Endothelial cell of umbilical vein (primary cell): ENCODE data around the gene HIGD2B. TPM values are rescaled to one million over a fixed set of nuclear protein-coding genes. Genes with fewer than 3 reads are reported as not detected.
"Not testable (repeated sequence)": the region's sequence is repeated elsewhere in the genome, so short reads cannot be mapped to it uniquely, and the experiment has no call there.

Experiments
- BruUV-seq: library from RNA; stranded (reverse); fragments of 400-500 nt; replicated peaks from 2 replicates; lab custom pipeline; 2021; lab: Mats Ljungman, UMichigan
- CTCF ChIA-PET: fragments of 300-600, 350-600 bp; sonication (Branson Sonifier 250); formaldehyde crosslinking; loops from one replicate; lab custom pipeline; 2021; ENCODE audit warnings: antibody characterized with exemption, inconsistent platforms; lab: Charles Lee
- POLR2A ChIA-PET: fragments of 300-600, 350-600 bp; sonication (Branson Sonifier 250); formaldehyde crosslinking; loops from one replicate; lab custom pipeline; 2021; ENCODE audit warnings: antibody characterized with exemption, inconsistent platforms; lab: Charles Lee
- DNase-seq: peaks from one replicate; pipeline ENCODE4 v3.0.0-alpha.2; 2011; ENCODE audit warnings: low read depth, low spot score
- FAIRE-seq: peaks from 2 replicates; lab custom pipeline; 2011; peaks lifted over from hg19 to GRCh38; lab: Jason Lieb, UNC
- H2AFZ ChIP-seq: 2 replicates; pipeline ENCODE4 v1.6.0; 2012; ENCODE audit warnings: low read depth, low read length, control low read depth, inconsistent platforms
- H3K27ac ChIP-seq: 2 replicates; pipeline ENCODE4 v1.5.1; 2011; ENCODE audit warnings: low read depth, mild to moderate bottlenecking, control low read depth, low read length, moderate library complexity; ENCODE audit not compliant: insufficient read depth
- H3K27me3 ChIP-seq, 2 experiments: 2 replicates each; pipeline versions ENCODE4 v1.6.0 to v1.6.1; 2011; ENCODE audit warnings: low read length in 2 of 2, mixed read lengths in 1 of 2; ENCODE audit not compliant: control insufficient read depth in 2 of 2, insufficient read depth in 2 of 2
- H3K36me3 ChIP-seq, 2 experiments: 2 replicates in 1 of 2; 3 replicates in 1 of 2; pipeline ENCODE4 v1.5.1; 2011; ENCODE audit warnings: low read length in 2 of 2, mild to moderate bottlenecking in 1 of 2, moderate library complexity in 1 of 2; ENCODE audit not compliant: control insufficient read depth in 2 of 2, insufficient read depth in 2 of 2; ENCODE audit errors: extremely low read depth in 1 of 2
- H3K4me1 ChIP-seq: 3 replicates; pipeline ENCODE4 v1.5.1; 2011; ENCODE audit warnings: mild to moderate bottlenecking, low read length; ENCODE audit not compliant: control insufficient read depth, insufficient read depth; ENCODE audit errors: extremely low read depth
- H3K4me2 ChIP-seq: 2 replicates; pipeline ENCODE4 v1.6.1; 2011; ENCODE audit warnings: low read length, control low read depth, mixed read lengths; ENCODE audit not compliant: insufficient read depth
- H3K4me3 ChIP-seq, 3 experiments: fragments of 200-600 bp in 1 of 3; sonication (generic), shearing (Covaris generic) in 1 of 3; replicated peaks in 1 of 3; 2 replicates each; pipeline ENCODE4 v1.5.1; 2011 to 2016; ENCODE audit warnings: control low read depth in 3 of 3, low read length in 3 of 3, mild to moderate bottlenecking in 2 of 3, inconsistent platforms in 1 of 3, low read depth in 1 of 3, moderate library complexity in 1 of 3; ENCODE audit not compliant: insufficient read depth in 1 of 3
- H3K79me2 ChIP-seq: 2 replicates; pipeline ENCODE4 v1.6.0; 2012; ENCODE audit warnings: low read length, inconsistent platforms; ENCODE audit not compliant: control insufficient read depth, insufficient read depth
- H3K9ac ChIP-seq: replicated peaks from 2 replicates; pipeline ENCODE3; 2011; ENCODE audit warnings: low read length, control low read depth; ENCODE audit not compliant: insufficient read depth; ENCODE audit errors: extremely low read depth
- H3K9me1 ChIP-seq: replicated peaks from 3 replicates; pipeline ENCODE4 v1.6.0; 2011; ENCODE audit warnings: mild to moderate bottlenecking, low read length; ENCODE audit not compliant: control insufficient read depth, insufficient read depth; ENCODE audit errors: extremely low read depth
- H3K9me3 ChIP-seq: replicated peaks from 2 replicates; pipeline ENCODE4 v1.5.1; 2012; ENCODE audit warnings: low read length, inconsistent platforms; ENCODE audit not compliant: control insufficient read depth, insufficient read depth
- H4K20me1 ChIP-seq: replicated peaks from 2 replicates; pipeline ENCODE3; 2011; ENCODE audit warnings: mild to moderate bottlenecking, low read length; ENCODE audit not compliant: control insufficient read depth, insufficient read depth; ENCODE audit errors: extremely low read depth
- CTCF ChIP-seq, 2 donors: IDR thresholded peaks; 1 replicate in 1 of 2; 2 replicates in 1 of 2; pipeline ENCODE4 v1.5.1; 2011; ENCODE audit warnings: low read length in 2 of 2, mild to moderate bottlenecking in 2 of 2, moderate library complexity in 2 of 2, control low read depth in 1 of 2, inconsistent platforms in 1 of 2, low read depth in 1 of 2; ENCODE audit not compliant: insufficient read depth in 1 of 2; ENCODE audit errors: extremely low read depth in 1 of 2
- dilution Hi-C: fragments of 300-500 bp; cut with MboI; formaldehyde crosslinking; loops from one replicate; pipeline ENCODE4 v1.15.0; 2019; ENCODE audit warnings: low sequenced_read_pairs; ENCODE audit not compliant: extremely low pct_ligation_motif_present
- intact Hi-C: fragments of 100-400 bp; cut with micrococcal nuclease; formaldehyde crosslinking; loops from one replicate; pipeline ENCODE4 v1.10.0; 2022
- polyA plus RNA-seq, 4 experiments: library from polyadenylated mRNA; depleted of rRNA in 3 of 4; stranded (reverse) in 3 of 4; unstranded in 1 of 4; fragments of >200 nt; gene quantifications; 2 replicates each; pipeline versions ENCODE4 v1.2.1 to v1.2.3, GENCODE V29; 2011 to 2012; ENCODE audit warnings: missing spikeins in 1 of 4
- total RNA-seq: library from RNA; stranded (reverse); gene quantifications from 2 replicates; pipeline ENCODE4 v1.2.3, GENCODE V29; 2021

Gene HIGD2B
- total and polyA plus RNA-seq, 2 donors (not counting 3 experiments of a cell fraction or from before 2014, with no cell fraction given), result not detected

DNA sequence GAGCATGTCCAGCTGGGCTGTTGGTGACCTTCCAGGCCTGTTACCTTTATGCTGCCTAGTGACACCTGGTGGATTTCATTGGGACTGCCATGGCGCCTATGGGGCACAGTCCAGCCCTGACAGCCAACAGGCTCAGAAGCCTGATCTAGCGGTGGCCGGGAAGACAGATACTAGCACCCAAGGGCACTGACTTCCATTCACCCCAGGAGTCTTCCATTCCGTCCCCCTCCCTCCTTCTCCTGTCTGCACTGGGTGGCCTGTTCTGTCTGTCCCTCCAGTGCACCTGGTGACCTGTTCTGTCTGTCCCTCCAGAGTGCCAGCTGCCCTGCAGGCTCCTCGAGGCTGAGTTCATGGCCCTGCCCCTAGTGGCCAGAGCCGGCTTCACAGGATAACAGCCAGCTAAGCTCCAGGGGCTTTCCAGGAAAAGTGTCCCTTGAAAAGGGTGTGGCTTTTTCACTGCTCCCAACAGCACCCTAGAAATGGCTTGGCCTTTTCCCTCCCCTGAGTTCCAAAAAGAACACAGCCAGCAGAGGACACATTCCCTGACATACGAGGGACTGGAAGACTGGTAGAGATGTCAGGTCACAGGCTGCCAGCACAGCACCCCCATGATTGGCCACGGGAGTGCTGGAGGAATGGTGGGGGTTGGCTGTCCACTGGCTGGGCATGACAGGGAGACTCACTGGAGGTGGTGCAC, 15.2 kb downstream of the HIGD2B start:
- Histone ChIP-seq H3K4me2 (peak overlapping the region; percentile 52), H3K27me3 (peaks cover 2 to 14% of the 10 kb centered on the region in 2 experiments), H2AFZ (peak overlapping the region; percentile 94)
- H4K20me1 ChIP-seq, POLR2A ChIA-PET, H3K36me3 ChIP-seq, H3K27ac ChIP-seq, H3K79me2 ChIP-seq, H3K4me3 ChIP-seq, dilution Hi-C loops, H3K9me3 ChIP-seq, H3K9ac ChIP-seq, BruUV-seq, H3K9me1 ChIP-seq, H3K4me1 ChIP-seq: not testable (repeated sequence)
- FAIRE-seq (peak; percentile 98), DNase-seq (peak; percentile 77)
- CTCF ChIA-PET, result interaction anchor here (0.6 to 2.0 kb wide), 15 partner anchors 10 to 471 kb away, joined by 3 to 35 read pairs (median 4); partner anchors contain the start of genes BBS4 and HIGD2B
- TF ChIP-seq CTCF (IDR thresholded peaks at IDR 0.05; ENCODE audit: extremely low read depth in 1 of 2, insufficient read depth in 1 of 2, low read depth in 1 of 2, low read length in 2 of 2), result peak; percentile 64 to 79
- intact Hi-C loops, result loop anchor here (10.0 kb wide), 1 partner anchor 356 kb away; no protein-coding TSS in a partner anchor

DNA sequence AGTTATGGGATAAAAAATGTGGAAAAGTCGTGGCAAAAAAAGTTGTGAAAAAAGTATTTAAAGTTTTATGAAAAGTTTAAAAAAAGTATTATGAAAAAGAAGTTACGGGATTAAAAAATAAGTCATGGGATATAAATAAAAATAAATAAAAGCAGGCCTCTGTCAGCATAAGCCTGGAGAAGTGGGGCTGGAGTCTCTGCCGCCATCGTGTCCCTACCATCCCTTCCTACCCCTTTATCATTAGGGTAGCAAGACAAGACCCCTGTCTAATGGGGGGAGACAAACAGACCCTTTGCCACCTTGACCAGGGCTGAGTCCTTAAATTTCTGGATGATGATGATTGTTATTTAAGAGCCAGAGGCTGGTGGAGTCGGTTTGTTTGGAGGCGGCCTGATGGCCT, 16.2 kb downstream of the HIGD2B start:
- FAIRE-seq, H3K9me1 ChIP-seq, CTCF ChIA-PET, H3K79me2 ChIP-seq, H3K4me1 ChIP-seq, H4K20me1 ChIP-seq, POLR2A ChIA-PET, BruUV-seq, dilution Hi-C loops, H3K9me3 ChIP-seq, H3K4me3 ChIP-seq, H3K4me2 ChIP-seq, DNase-seq, H3K27ac ChIP-seq, H3K36me3 ChIP-seq, H3K9ac ChIP-seq, H2AFZ ChIP-seq: not testable (repeated sequence)
- peaks cover 2 to 14% of the 10 kb centered on the region in 2 experiments for H3K27me3 ChIP-seq
- intact Hi-C loops, result loop anchor here (10.0 kb wide), 1 partner anchor 355 kb away; no protein-coding TSS in a partner anchor

- H3K4me2 ChIP-seq, dilution Hi-C loops, H3K9me1 ChIP-seq, FAIRE-seq, POLR2A ChIA-PET, H3K79me2 ChIP-seq, intact Hi-C loops, H3K4me3 ChIP-seq, H3K27ac ChIP-seq, H3K36me3 ChIP-seq, CTCF ChIA-PET, H3K9ac ChIP-seq, H3K9me3 ChIP-seq, H4K20me1 ChIP-seq, H3K27me3 ChIP-seq, H2AFZ ChIP-seq, H3K4me1 ChIP-seq, DNase-seq, BruUV-seq: not testable (repeated sequence)
These were observed 20.3 kb downstream of the HIGD2B start for GRCh38 chr15:72665706-72666105.
